Naive B cell (primary cell): ENCODE results near the gene BLMH. TPM values are rescaled to one million over a fixed set of nuclear protein-coding genes. Genes with fewer than 3 reads are reported as not detected.

Source experiments
- polyA plus RNA-seq, 6 donors: library from polyadenylated mRNA; unstranded; fragments of 300-500 nt; fragmentation: Illumina TruSeq; gene quantifications; one replicate each; pipeline ENCODE4 v1.2.3, GENCODE V29; 2021; ENCODE audit warnings: low read depth in 6 of 6

The BLMH gene
- polyA plus RNA-seq, 6 donors from 2014 or later = 3.8 to 9.1 (median 5.3) TPM; not detected in 1

Other genes starting within 250 kb of the BLMH start
- 10 to 100 TPM; 26.2 to 42.8 (median 34.7) TPM for gene NSRP1, start 175.1 kb downstream of the BLMH start, polyA plus RNA-seq
- gene SLC6A4, start 56.2 kb downstream of the BLMH start, polyA plus RNA-seq = under 1 TPM in 3 of 6 donors, not detected in 3; 0.10 to 0.16 (median 0.11) TPM
- not detected for gene TMIGD1, start 42.1 kb upstream of the BLMH start, polyA plus RNA-seq
- 10 to 100 TPM in 1 of 6 donors, 1 to 10 TPM in 5; 3.7 to 10.8 (median 5.9) TPM for gene CPD, start 87.0 kb upstream of the BLMH start, polyA plus RNA-seq
- 10 to 100 TPM; 61.4 to 85.5 (median 70.3) TPM for gene GOSR1, start 185.5 kb upstream of the BLMH start, polyA plus RNA-seq